Keratinocyte (primary cell): ENCODE measurements around the gene DCAF17. TPM values are rescaled to one million over a fixed set of nuclear protein-coding genes. Genes with fewer than 3 reads are reported as not detected.

Source experiments
- DNase-seq: peaks from one replicate; pipeline ENCODE4 v3.0.0-alpha.2; 2011; ENCODE audit warnings: low read depth, missing footprints, low spot score
- FAIRE-seq: peaks from 2 replicates; lab custom pipeline; 2011; peaks lifted over from hg19 to GRCh38; lab: Jason Lieb, UNC
- H2AFZ ChIP-seq: 2 replicates; pipeline ENCODE4 v1.6.0; 2012; ENCODE audit warnings: low read length, control low read depth, inconsistent platforms; ENCODE audit not compliant: control insufficient read depth
- H3K27ac ChIP-seq: 2 replicates; pipeline ENCODE4 v1.5.1; 2011; ENCODE audit warnings: low read length; ENCODE audit not compliant: control insufficient read depth, insufficient read depth
- H3K27me3 ChIP-seq: 3 replicates; pipeline ENCODE4 v1.6.0; 2011; ENCODE audit warnings: low read length; ENCODE audit not compliant: control insufficient read depth, insufficient read depth; ENCODE audit errors: extremely low read depth
- H3K36me3 ChIP-seq, 2 experiments: 2 replicates in 1 of 2; 3 replicates in 1 of 2; pipeline ENCODE4 v1.5.1; 2011; ENCODE audit warnings: low read length in 2 of 2, mild to moderate bottlenecking in 1 of 2; ENCODE audit not compliant: control insufficient read depth in 2 of 2, insufficient read depth in 2 of 2; ENCODE audit errors: extremely low read depth in 1 of 2
- H3K4me1 ChIP-seq: 3 replicates; pipeline ENCODE4 v1.5.1; 2011; ENCODE audit warnings: low read length; ENCODE audit not compliant: control insufficient read depth, insufficient read depth; ENCODE audit errors: extremely low read depth
- H3K4me2 ChIP-seq: 3 replicates; pipeline ENCODE4 v1.6.0; 2011; ENCODE audit warnings: low read depth, low read length; ENCODE audit not compliant: control insufficient read depth, insufficient read depth; ENCODE audit errors: extremely low read depth
- H3K4me3 ChIP-seq, 3 experiments: fragments of 200-600 bp in 1 of 3; sonication (generic) in 1 of 3; 2 replicates in 2 of 3; 3 replicates in 1 of 3; pipeline ENCODE4 v1.5.1; 2011 to 2016; ENCODE audit warnings: low read length in 3 of 3, mild to moderate bottlenecking in 3 of 3, control low read depth in 2 of 3, inconsistent platforms in 1 of 3, low read depth in 1 of 3, mixed read lengths in 1 of 3, mixed run types in 1 of 3, moderate library complexity in 1 of 3; ENCODE audit not compliant: control insufficient read depth in 2 of 3, insufficient read depth in 2 of 3; ENCODE audit errors: extremely low read depth in 1 of 3
- H3K79me2 ChIP-seq: 2 replicates; pipeline ENCODE4 v1.6.0; 2012; ENCODE audit warnings: low read length; ENCODE audit not compliant: control insufficient read depth, insufficient read depth
- H3K9ac ChIP-seq: 3 replicates; pipeline ENCODE4 v1.6.0; 2011; ENCODE audit warnings: low read length; ENCODE audit not compliant: control insufficient read depth, insufficient read depth; ENCODE audit errors: extremely low read depth
- H3K9me1 ChIP-seq: 3 replicates; pipeline ENCODE4 v1.6.0; 2011; ENCODE audit warnings: low read length; ENCODE audit not compliant: control insufficient read depth, insufficient read depth; ENCODE audit errors: extremely low read depth
- H3K9me3 ChIP-seq: 2 replicates; pipeline ENCODE4 v1.5.1; 2012; ENCODE audit warnings: low read depth, low read length; ENCODE audit not compliant: control insufficient read depth
- H4K20me1 ChIP-seq: 3 replicates; pipeline ENCODE4 v1.6.0; 2011; ENCODE audit warnings: low read length; ENCODE audit not compliant: control insufficient read depth, insufficient read depth; ENCODE audit errors: extremely low read depth
- EZH2 ChIP-seq: IDR thresholded peaks from one replicate; pipeline ENCODE4 v1.6.1; 2012; ENCODE audit warnings: inconsistent platforms, mild to moderate bottlenecking, low read length, moderate library complexity
- dilution Hi-C: fragments of 300-500 bp; cut with MboI; formaldehyde crosslinking; loops from one replicate; pipeline ENCODE4 v1.7.0; 2020; ENCODE audit warnings: low sequenced_read_pairs; ENCODE audit not compliant: extremely low pct_ligation_motif_present
- polyA plus RNA-seq, 5 experiments: library from polyadenylated mRNA; depleted of rRNA in 3 of 5; stranded (reverse) in 3 of 5; stranded (forward) in 1 of 5; unstranded in 1 of 5; fragments of >200 nt; gene quantifications; 1 replicate in 1 of 5; 2 replicates in 3 of 5; 3 replicates in 1 of 5; pipeline versions ENCODE4 v1.2.1 to v1.2.3, GENCODE V29; 2011 to 2012; ENCODE audit warnings: missing spikeins in 2 of 5, low read depth in 1 of 5, low replicate concordance in 1 of 5
- TF ChIP-seq, protein P1 (sequence below), 3 experiments: IDR thresholded peaks in 1 of 3; conservative IDR thresholded peaks in 1 of 3; optimal IDR thresholded peaks in 1 of 3; 2 replicates in 2 of 3; 3 replicates in 1 of 3; pipeline versions ENCODE3 to v1.5.1; 2011; ENCODE audit warnings: low read length in 3 of 3, mild to moderate bottlenecking in 3 of 3, moderate library complexity in 2 of 3, control low read depth in 1 of 3, inconsistent platforms in 1 of 3; ENCODE audit not compliant: insufficient read depth in 2 of 3; ENCODE audit errors: extremely low read depth in 1 of 3

The DCAF17 gene
- polyA plus RNA-seq, 1 donor (not counting 4 experiments of a cell fraction or from before 2014, with no cell fraction given): 22.9 TPM

DNA sequence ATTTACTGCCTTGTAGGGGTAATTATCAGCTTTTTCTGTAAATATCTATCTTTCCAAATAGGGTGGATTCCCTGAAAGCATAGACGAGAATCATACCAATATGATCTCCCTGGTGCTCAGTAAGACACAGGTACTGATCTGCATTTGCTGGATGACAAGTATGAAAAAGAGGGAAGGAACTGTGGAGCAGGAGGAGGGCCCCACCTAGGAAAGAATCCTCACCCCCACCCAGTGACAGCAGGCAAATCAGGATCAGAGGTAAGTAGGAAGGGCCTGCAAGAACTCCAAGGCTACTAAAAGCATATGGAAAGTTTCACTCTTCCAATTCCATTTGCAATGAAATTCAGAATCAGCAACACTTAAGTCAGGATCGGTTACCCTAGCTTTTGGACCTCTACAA, 42.5 kb upstream of the DCAF17 start:
- peaks cover 0 to 3% of the 10 kb centered on the region in 2 experiments for H3K36me3 ChIP-seq
- no peak overlapping the region for H2AFZ ChIP-seq
- no peaks in the 10 kb centered on the region for H4K20me1 ChIP-seq
- H3K4me3 ChIP-seq: no peak overlapping the region
- H3K79me2 ChIP-seq: peaks cover 35% of the 10 kb centered on the region
- DNase-seq: no peak
- H3K9me3 ChIP-seq: no peaks in the 10 kb centered on the region
- TF ChIP-seq EZH2: no peak
- TF ChIP-seq, protein P1, sequence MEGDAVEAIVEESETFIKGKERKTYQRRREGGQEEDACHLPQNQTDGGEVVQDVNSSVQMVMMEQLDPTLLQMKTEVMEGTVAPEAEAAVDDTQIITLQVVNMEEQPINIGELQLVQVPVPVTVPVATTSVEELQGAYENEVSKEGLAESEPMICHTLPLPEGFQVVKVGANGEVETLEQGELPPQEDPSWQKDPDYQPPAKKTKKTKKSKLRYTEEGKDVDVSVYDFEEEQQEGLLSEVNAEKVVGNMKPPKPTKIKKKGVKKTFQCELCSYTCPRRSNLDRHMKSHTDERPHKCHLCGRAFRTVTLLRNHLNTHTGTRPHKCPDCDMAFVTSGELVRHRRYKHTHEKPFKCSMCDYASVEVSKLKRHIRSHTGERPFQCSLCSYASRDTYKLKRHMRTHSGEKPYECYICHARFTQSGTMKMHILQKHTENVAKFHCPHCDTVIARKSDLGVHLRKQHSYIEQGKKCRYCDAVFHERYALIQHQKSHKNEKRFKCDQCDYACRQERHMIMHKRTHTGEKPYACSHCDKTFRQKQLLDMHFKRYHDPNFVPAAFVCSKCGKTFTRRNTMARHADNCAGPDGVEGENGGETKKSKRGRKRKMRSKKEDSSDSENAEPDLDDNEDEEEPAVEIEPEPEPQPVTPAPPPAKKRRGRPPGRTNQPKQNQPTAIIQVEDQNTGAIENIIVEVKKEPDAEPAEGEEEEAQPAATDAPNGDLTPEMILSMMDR (optimal IDR thresholded peaks at IDR 0.05 in 1 of 3, IDR thresholded peaks at IDR 0.05 in 1 of 3, conservative IDR thresholded peaks at IDR 0.05 in 1 of 3; ENCODE audit: extremely low read depth in 1 of 3, insufficient read depth in 2 of 3, low read length in 3 of 3): no peak
- H3K27ac ChIP-seq: peak overlapping the region; percentile 15
- H3K4me1 ChIP-seq: peaks cover 13% of the 10 kb centered on the region
- dilution Hi-C loops: no loop called here
- no peak overlapping the region for H3K4me2 ChIP-seq
- no peaks in the 10 kb centered on the region for H3K9me1 ChIP-seq
- no peak overlapping the region for H3K9ac ChIP-seq
- FAIRE-seq: no peak
- H3K27me3 ChIP-seq: no peaks in the 10 kb centered on the region

GRCh38 chr2:171393487-171393886, 40.5 kb upstream of the DCAF17 start:
- DNase-seq: no peak
- Histone ChIP-seq H4K20me1 (no peaks in the 10 kb centered on the region), H3K79me2 (peaks cover 39% of the 10 kb centered on the region), H2AFZ (no peak overlapping the region), H3K4me3 (no peak overlapping the region), H3K27ac (no peak overlapping the region), H3K4me1 (peaks cover 13% of the 10 kb centered on the region), H3K4me2 (no peak overlapping the region), H3K27me3 (no peaks in the 10 kb centered on the region), H3K9me1 (no peaks in the 10 kb centered on the region), H3K9me3 (no peaks in the 10 kb centered on the region), H3K9ac (no peak overlapping the region), H3K36me3 (no peaks in the 10 kb centered on the region)
- dilution Hi-C loops: no loop called here
- FAIRE-seq: no peak
- TF ChIP-seq, protein P1 (optimal IDR thresholded peaks at IDR 0.05 in 1 of 3, IDR thresholded peaks at IDR 0.05 in 1 of 3, conservative IDR thresholded peaks at IDR 0.05 in 1 of 3; ENCODE audit: extremely low read depth in 1 of 3, insufficient read depth in 2 of 3, low read length in 3 of 3): no peak
- TF ChIP-seq EZH2: no peak
